Measurements from ENCODE around the gene FMN1. TPM values are rescaled to one million over a fixed set of nuclear protein-coding genes. Genes with fewer than 3 reads are reported as not detected.

The FMN1 gene
- total and polyA plus RNA-seq, 2 of the 13 experiments (the other 11 are each of a cell fraction or from before 2014, with no cell fraction given) = 0.20 to 0.60 TPM

- Histone ChIP-seq H3K4me3 (replicated peaks in 1 of 3; ENCODE audit: insufficient read depth in 1 of 3, low read depth in 2 of 3, low read length in 3 of 3) (no peak overlapping the region), H2AFZ (ENCODE audit: low read length) (no peak overlapping the region), H3K27ac (ENCODE audit: extremely low read length, insufficient read depth, low read length) (no peak overlapping the region), H3K36me3 (replicated peaks in 1 of 2; ENCODE audit: control insufficient read depth in 1 of 2, insufficient read depth in 2 of 2, low read length in 2 of 2) (no peaks in the 10 kb centered on the region), H3K27me3 (ENCODE audit: control insufficient read depth in 1 of 2, insufficient read depth in 2 of 2, low read length in 2 of 2) (no peaks in the 10 kb centered on the region; a peak in 1 of 5 replicates), H3K4me2 (ENCODE audit: low read depth, low read length) (peak overlapping the region; percentile 84; the same call in 1 of the 2 replicates), H3K9ac (ENCODE audit: insufficient read depth, low read depth, low read length) (no peak overlapping the region), H4K20me1 (ENCODE audit: insufficient read depth, low read length) (no peaks in the 10 kb centered on the region), H3K9me3 (ENCODE audit: low read length) (no peaks in the 10 kb centered on the region), H3K79me2 (ENCODE audit: insufficient read depth, low read length) (no peaks in the 10 kb centered on the region), H3K4me1 (ENCODE audit: insufficient read depth, low read length) (peaks cover 37% of the 10 kb centered on the region)
- no peak for TF ChIP-seq EHMT2 (IDR thresholded peaks at IDR 0.05; ENCODE audit: borderline replicate concordance, low read depth, low read length)
- no peak for TF ChIP-seq ZNF512B (CRISPR knock-in tag; IDR thresholded peaks at IDR 0.05; ENCODE audit: borderline replicate concordance)
- TF ChIP-seq, protein P1, sequence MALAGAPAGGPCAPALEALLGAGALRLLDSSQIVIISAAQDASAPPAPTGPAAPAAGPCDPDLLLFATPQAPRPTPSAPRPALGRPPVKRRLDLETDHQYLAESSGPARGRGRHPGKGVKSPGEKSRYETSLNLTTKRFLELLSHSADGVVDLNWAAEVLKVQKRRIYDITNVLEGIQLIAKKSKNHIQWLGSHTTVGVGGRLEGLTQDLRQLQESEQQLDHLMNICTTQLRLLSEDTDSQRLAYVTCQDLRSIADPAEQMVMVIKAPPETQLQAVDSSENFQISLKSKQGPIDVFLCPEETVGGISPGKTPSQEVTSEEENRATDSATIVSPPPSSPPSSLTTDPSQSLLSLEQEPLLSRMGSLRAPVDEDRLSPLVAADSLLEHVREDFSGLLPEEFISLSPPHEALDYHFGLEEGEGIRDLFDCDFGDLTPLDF (CRISPR knock-in tag; IDR thresholded peaks at IDR 0.05) = no peak
- TF ChIP-seq, protein P2, sequence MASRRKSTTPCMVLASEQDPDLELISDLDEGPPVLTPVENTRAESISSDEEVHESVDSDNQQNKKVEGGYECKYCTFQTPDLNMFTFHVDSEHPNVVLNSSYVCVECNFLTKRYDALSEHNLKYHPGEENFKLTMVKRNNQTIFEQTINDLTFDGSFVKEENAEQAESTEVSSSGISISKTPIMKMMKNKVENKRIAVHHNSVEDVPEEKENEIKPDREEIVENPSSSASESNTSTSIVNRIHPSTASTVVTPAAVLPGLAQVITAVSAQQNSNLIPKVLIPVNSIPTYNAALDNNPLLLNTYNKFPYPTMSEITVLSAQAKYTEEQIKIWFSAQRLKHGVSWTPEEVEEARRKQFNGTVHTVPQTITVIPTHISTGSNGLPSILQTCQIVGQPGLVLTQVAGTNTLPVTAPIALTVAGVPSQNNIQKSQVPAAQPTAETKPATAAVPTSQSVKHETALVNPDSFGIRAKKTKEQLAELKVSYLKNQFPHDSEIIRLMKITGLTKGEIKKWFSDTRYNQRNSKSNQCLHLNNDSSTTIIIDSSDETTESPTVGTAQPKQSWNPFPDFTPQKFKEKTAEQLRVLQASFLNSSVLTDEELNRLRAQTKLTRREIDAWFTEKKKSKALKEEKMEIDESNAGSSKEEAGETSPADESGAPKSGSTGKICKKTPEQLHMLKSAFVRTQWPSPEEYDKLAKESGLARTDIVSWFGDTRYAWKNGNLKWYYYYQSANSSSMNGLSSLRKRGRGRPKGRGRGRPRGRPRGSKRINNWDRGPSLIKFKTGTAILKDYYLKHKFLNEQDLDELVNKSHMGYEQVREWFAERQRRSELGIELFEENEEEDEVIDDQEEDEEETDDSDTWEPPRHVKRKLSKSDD (CRISPR knock-in tag; IDR thresholded peaks at IDR 0.05; ENCODE audit: low read depth) = no peak
- TF ChIP-seq HDAC6 (IDR thresholded peaks at IDR 0.05; ENCODE audit: low read depth, low read length) = no peak
- TF ChIP-seq CHD2 (IDR thresholded peaks at IDR 0.05; ENCODE audit: low read depth, low read length) = no peak
- no peak for TF ChIP-seq POLR2A (IDR thresholded peaks at IDR 0.05; ENCODE audit: insufficient read depth in 1 of 2, low read depth in 2 of 2, low read length in 2 of 2)
- TF ChIP-seq TEAD2 (CRISPR knock-in tag; IDR thresholded peaks at IDR 0.05) = no peak
- TF ChIP-seq MEIS1 (CRISPR knock-in tag; IDR thresholded peaks at IDR 0.05; ENCODE audit: borderline replicate concordance) = no peak
- no peak for TF ChIP-seq RFX5 (IDR thresholded peaks at IDR 0.05; ENCODE audit: low read depth, low read length)
- no peak for TF ChIP-seq ETV5 (CRISPR knock-in tag; IDR thresholded peaks at IDR 0.05; ENCODE audit: borderline replicate concordance)
- no peak for TF ChIP-seq PAXIP1 (CRISPR knock-in tag; conservative IDR thresholded peaks at IDR 0.05)
- no peak for TF ChIP-seq ZNF251 (CRISPR knock-in tag; IDR thresholded peaks at IDR 0.05)
- TF ChIP-seq ZNF598 (CRISPR knock-in tag; IDR thresholded peaks at IDR 0.05; ENCODE audit: borderline replicate concordance) = no peak
- no peak for TF ChIP-seq DMAP1 (CRISPR knock-in tag; IDR thresholded peaks at IDR 0.05)
- TF ChIP-seq HES4 (CRISPR knock-in tag; IDR thresholded peaks at IDR 0.05; ENCODE audit: borderline replicate concordance) = no peak
- FAIRE-seq (no peak), ATAC-seq (no peak), DNase-seq (ENCODE audit: low spot score) (no peak)
- intact Hi-C loops (cut with micrococcal nuclease; ENCODE audit: unreplicated experiment) = loop anchor here (5.0 kb wide), 1 partner anchor 47 kb away; no protein-coding TSS in a partner anchor
- in situ Hi-C loops (cut with HindIII; ENCODE audit: extremely low pct_ligation_motif_present, low pct_unique_long_range_greater_than_20kb) = no loop called here
- no TSS peak for BruUV-seq (replicated peaks)
- ChIA-PET CTCF (ENCODE audit: low intra/inter-chr PET ratio, low total read pairs) (no interaction called here), POLR2A (interaction anchor here (0.9 kb wide), 1 partner anchor 132 kb away, joined by 3 read pairs; no protein-coding TSS in a partner anchor)
These were observed 125.4 kb downstream of the FMN1 start for GRCh38 chr15:33069161-33069560.

All from HepG2 (cell line).